ENCODE measurements around the gene KAZN.

Gene KAZN

GRCh38 chr1:14855801-14856200 is 257.3 kb downstream of the KAZN start:
- TF ChIP-seq SNAI2 (CRISPR knock-in tag; IDR thresholded peaks at IDR 0.05) (no peak), ZNF8 (CRISPR knock-in tag; IDR thresholded peaks at IDR 0.05) (no peak), ESRRG (CRISPR knock-in tag; IDR thresholded peaks at IDR 0.05) (no peak), BACH2 (CRISPR knock-in tag; IDR thresholded peaks at IDR 0.05; ENCODE audit: borderline replicate concordance) (no peak), CREB5 (CRISPR knock-in tag; IDR thresholded peaks at IDR 0.05; ENCODE audit: low read depth) (no peak), ZNF565 (CRISPR knock-in tag; conservative IDR thresholded peaks at IDR 0.05; ENCODE audit: low read depth) (no peak), CSRNP3 (CRISPR knock-in tag; IDR thresholded peaks at IDR 0.05) (no peak), ZFP30 (CRISPR knock-in tag; IDR thresholded peaks at IDR 0.05) (no peak), TOX (CRISPR knock-in tag; IDR thresholded peaks at IDR 0.05; ENCODE audit: borderline replicate concordance) (no peak), ISL1 (CRISPR knock-in tag; IDR thresholded peaks at IDR 0.05) (no peak), ZC3H10 (CRISPR knock-in tag; IDR thresholded peaks at IDR 0.05) (no peak), CSDC2 (CRISPR knock-in tag; IDR thresholded peaks at IDR 0.05) (no peak), POU6F1 (CRISPR knock-in tag; IDR thresholded peaks at IDR 0.05; ENCODE audit: borderline replicate concordance, low read depth) (no peak)
- TF ChIP-seq, protein P1, sequence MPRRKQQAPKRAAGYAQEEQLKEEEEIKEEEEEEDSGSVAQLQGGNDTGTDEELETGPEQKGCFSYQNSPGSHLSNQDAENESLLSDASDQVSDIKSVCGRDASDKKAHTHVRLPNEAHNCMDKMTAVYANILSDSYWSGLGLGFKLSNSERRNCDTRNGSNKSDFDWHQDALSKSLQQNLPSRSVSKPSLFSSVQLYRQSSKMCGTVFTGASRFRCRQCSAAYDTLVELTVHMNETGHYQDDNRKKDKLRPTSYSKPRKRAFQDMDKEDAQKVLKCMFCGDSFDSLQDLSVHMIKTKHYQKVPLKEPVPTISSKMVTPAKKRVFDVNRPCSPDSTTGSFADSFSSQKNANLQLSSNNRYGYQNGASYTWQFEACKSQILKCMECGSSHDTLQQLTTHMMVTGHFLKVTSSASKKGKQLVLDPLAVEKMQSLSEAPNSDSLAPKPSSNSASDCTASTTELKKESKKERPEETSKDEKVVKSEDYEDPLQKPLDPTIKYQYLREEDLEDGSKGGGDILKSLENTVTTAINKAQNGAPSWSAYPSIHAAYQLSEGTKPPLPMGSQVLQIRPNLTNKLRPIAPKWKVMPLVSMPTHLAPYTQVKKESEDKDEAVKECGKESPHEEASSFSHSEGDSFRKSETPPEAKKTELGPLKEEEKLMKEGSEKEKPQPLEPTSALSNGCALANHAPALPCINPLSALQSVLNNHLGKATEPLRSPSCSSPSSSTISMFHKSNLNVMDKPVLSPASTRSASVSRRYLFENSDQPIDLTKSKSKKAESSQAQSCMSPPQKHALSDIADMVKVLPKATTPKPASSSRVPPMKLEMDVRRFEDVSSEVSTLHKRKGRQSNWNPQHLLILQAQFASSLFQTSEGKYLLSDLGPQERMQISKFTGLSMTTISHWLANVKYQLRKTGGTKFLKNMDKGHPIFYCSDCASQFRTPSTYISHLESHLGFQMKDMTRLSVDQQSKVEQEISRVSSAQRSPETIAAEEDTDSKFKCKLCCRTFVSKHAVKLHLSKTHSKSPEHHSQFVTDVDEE (CRISPR knock-in tag; IDR thresholded peaks at IDR 0.05) = no peak
- TF ChIP-seq, protein P2, sequence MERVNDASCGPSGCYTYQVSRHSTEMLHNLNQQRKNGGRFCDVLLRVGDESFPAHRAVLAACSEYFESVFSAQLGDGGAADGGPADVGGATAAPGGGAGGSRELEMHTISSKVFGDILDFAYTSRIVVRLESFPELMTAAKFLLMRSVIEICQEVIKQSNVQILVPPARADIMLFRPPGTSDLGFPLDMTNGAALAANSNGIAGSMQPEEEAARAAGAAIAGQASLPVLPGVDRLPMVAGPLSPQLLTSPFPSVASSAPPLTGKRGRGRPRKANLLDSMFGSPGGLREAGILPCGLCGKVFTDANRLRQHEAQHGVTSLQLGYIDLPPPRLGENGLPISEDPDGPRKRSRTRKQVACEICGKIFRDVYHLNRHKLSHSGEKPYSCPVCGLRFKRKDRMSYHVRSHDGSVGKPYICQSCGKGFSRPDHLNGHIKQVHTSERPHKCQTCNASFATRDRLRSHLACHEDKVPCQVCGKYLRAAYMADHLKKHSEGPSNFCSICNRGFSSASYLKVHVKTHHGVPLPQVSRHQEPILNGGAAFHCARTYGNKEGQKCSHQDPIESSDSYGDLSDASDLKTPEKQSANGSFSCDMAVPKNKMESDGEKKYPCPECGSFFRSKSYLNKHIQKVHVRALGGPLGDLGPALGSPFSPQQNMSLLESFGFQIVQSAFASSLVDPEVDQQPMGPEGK (CRISPR knock-in tag; IDR thresholded peaks at IDR 0.05; ENCODE audit: borderline replicate concordance) = no peak
- ATAC-seq = no peak

DNA sequence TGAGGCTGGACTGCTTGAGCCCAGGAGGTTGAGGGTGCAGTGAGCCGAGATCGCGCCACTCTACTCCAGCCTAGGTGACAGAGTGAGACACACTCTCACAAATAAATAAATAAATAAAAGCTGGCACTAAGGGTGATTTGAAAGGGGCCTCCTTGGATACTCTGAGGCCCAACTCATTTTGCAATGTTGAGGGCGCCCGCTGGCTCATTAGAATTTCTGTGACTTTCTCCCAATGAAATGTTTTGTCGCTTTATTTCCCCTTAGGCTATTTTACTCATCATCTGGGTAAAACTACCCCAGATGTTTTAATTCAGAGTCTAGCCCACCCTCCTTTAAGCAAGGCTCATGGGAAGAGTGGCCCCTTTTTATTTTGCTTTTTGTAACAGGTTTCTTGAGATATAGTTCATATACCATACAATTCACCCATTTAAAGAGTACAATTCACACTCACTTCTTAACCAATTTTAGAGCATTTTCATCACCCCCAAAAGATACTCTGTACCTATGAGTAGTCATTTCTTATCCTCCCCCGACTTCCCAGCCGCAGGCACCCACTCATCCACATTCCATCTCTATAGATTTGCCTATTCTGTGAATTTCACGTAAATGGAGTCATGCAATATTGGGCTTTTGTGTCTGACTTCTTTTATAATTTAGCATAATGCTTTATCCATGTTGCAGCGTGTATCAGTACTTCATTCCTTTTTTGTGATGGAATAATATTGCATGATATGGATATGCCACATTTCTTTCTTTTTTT is 259.1 kb downstream of the KAZN start:
- TF ChIP-seq ISL1 (CRISPR knock-in tag; IDR thresholded peaks at IDR 0.05) = no peak
- no peak for TF ChIP-seq TCF4 (CRISPR knock-in tag; IDR thresholded peaks at IDR 0.05; ENCODE audit: borderline replicate concordance)
- TF ChIP-seq SNAI2 (CRISPR knock-in tag; IDR thresholded peaks at IDR 0.05) = no peak
- TF ChIP-seq ZFP3 (CRISPR knock-in tag; IDR thresholded peaks at IDR 0.05) = no peak
- TF ChIP-seq ESRRG (CRISPR knock-in tag; IDR thresholded peaks at IDR 0.05) = no peak
- TF ChIP-seq ARNTL (CRISPR knock-in tag; IDR thresholded peaks at IDR 0.05; ENCODE audit: borderline replicate concordance, low read depth) = no peak
- no peak for TF ChIP-seq RARB (CRISPR knock-in tag; IDR thresholded peaks at IDR 0.05)
- TF ChIP-seq, protein P1 (CRISPR knock-in tag; IDR thresholded peaks at IDR 0.05) = no peak
- no peak for TF ChIP-seq ZNF8 (CRISPR knock-in tag; IDR thresholded peaks at IDR 0.05)
- no peak for TF ChIP-seq CREB5 (CRISPR knock-in tag; IDR thresholded peaks at IDR 0.05; ENCODE audit: low read depth)
- no peak for ATAC-seq
